Measurements from ENCODE around the gene SNAPC1.
A peak's percentile ranks its signal among the peaks of the same experiment; 100 is the strongest.

The SNAPC1 gene

DNA sequence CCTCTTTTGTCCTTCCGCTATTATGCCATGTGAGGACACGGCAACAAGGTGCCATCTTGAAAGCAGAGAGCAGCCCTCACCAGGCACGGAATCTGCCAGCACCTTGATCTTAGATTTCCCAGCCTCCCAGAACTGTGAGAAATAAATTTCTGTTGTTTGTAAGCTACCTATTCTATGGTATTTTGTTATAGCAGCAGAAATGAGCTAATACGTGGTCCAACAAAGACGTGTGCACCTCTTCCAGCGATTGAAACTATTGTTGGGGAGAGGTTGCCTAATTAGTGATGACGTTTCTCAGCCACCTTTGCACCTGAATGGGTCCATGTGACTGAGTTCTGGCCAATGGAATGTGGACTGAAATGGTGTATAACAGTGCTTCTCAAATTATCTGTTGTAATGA lies 2.3 kb upstream of the SNAPC1 start:
- whole genome bisulfite sequencing = 96% methylated on average over 7 of the region's 7 CpGs
- no peaks in the 10 kb centered on the region for H3K79me1 ChIP-seq (replicated peaks; ENCODE audit: low read length, poor library complexity, severe bottlenecking)
- H3K4ac ChIP-seq (ENCODE audit: low read depth in 1 of 2, low read length in 2 of 2) = no peak overlapping the region
- no peaks in the 10 kb centered on the region for H3K36me3 ChIP-seq (ENCODE audit: control insufficient read depth in 1 of 2, insufficient read depth in 2 of 2, low read depth in 1 of 2, low read length in 2 of 2)
- no peak overlapping the region for H3K4me2 ChIP-seq (ENCODE audit: low read length, poor library complexity, severe bottlenecking)
- no peaks in the 10 kb centered on the region for H3K9me3 ChIP-seq (ENCODE audit: control insufficient read depth, low read length)
- H4K91ac ChIP-seq (ENCODE audit: low read length) = no peak overlapping the region
- H3K18ac ChIP-seq (ENCODE audit: low read depth in 1 of 2, low read length in 2 of 2) = no peak overlapping the region
- H3K14ac ChIP-seq (ENCODE audit: low read length in 2 of 2) = no peak overlapping the region
- no peaks in the 10 kb centered on the region for H3K27me3 ChIP-seq (ENCODE audit: control insufficient read depth in 1 of 2, insufficient read depth in 1 of 2, low read length in 2 of 2)
- H2BK5ac ChIP-seq (ENCODE audit: low read depth, low read length, poor library complexity, severe bottlenecking) = no peak overlapping the region
- no peak overlapping the region for H4K8ac ChIP-seq (ENCODE audit: low read length)
- no peak overlapping the region for H3K27ac ChIP-seq (ENCODE audit: low read length, poor library complexity, severe bottlenecking)
- H2AK5ac ChIP-seq (ENCODE audit: low read length, severe bottlenecking) = no peak overlapping the region
- H2BK15ac ChIP-seq (ENCODE audit: low read depth, poor library complexity, severe bottlenecking) = no peak overlapping the region
- no peak overlapping the region for H2AFZ ChIP-seq (ENCODE audit: low read depth, low read length)
- H2BK12ac ChIP-seq (ENCODE audit: low read length in 2 of 2) = no peak overlapping the region
- H3K9ac ChIP-seq (ENCODE audit: low read length) = no peak overlapping the region
- H3K4me3 ChIP-seq (ENCODE audit: insufficient read depth in 1 of 2, low read depth in 1 of 2, low read length in 2 of 2) = no peak overlapping the region
- H3K23ac ChIP-seq (ENCODE audit: low read length in 2 of 2) = no peak overlapping the region
- no peak for DNase-seq
- no peak overlapping the region for H2BK120ac ChIP-seq (ENCODE audit: low read depth, low read length)
- H3K4me1 ChIP-seq (ENCODE audit: control insufficient read depth, insufficient read depth, low read depth, low read length) = peaks cover 3% of the 10 kb centered on the region

DNA sequence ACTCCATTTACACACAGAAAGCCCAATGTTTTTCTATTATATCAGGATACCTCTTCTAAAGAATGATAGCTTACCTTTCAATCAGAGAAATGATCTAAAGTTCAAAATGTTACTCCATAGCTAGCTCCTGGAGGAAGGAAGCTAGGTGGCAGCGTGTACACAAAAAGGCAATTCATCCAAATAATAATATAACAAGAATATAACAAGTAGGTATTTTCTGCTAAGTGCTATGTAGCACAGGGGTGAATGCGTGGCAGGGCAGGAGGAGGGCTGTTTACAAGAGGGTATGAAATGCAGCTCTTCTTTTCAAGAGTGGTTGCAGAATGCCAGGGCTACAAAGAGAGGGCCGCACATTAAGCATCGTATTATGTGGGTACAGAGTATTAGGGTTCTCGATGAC lies 663 bp upstream of the SNAPC1 start:
- H3K14ac ChIP-seq (ENCODE audit: low read length in 2 of 2) = no peak overlapping the region
- no peak for DNase-seq
- H3K4ac ChIP-seq (ENCODE audit: low read depth in 1 of 2, low read length in 2 of 2) = peak overlapping the region; percentile 65 to 81
- no peak overlapping the region for H2BK120ac ChIP-seq (ENCODE audit: low read depth, low read length)
- no peak overlapping the region for H2BK15ac ChIP-seq (ENCODE audit: low read depth, poor library complexity, severe bottlenecking)
- H2AK5ac ChIP-seq (ENCODE audit: low read length, severe bottlenecking) = peak overlapping the region; percentile 77
- peak overlapping the region in 1 of 2 experiments; percentile 96 for H3K4me3 ChIP-seq (ENCODE audit: insufficient read depth in 1 of 2, low read depth in 1 of 2, low read length in 2 of 2)
- H3K4me2 ChIP-seq (ENCODE audit: low read length, poor library complexity, severe bottlenecking) = peak overlapping the region; percentile 52
- no peaks in the 10 kb centered on the region for H3K79me1 ChIP-seq (replicated peaks; ENCODE audit: low read length, poor library complexity, severe bottlenecking)
- peaks cover 0 to 13% of the 10 kb centered on the region in 2 experiments for H3K36me3 ChIP-seq (ENCODE audit: control insufficient read depth in 1 of 2, insufficient read depth in 2 of 2, low read depth in 1 of 2, low read length in 2 of 2)
- H2BK5ac ChIP-seq (ENCODE audit: low read depth, low read length, poor library complexity, severe bottlenecking) = no peak overlapping the region
- H3K9me3 ChIP-seq (ENCODE audit: control insufficient read depth, low read length) = no peaks in the 10 kb centered on the region
- H3K23ac ChIP-seq (ENCODE audit: low read length in 2 of 2) = no peak overlapping the region
- peak overlapping the region; percentile 93 for H3K27ac ChIP-seq (ENCODE audit: low read length, poor library complexity, severe bottlenecking)
- 86% methylated on average over 4 of the region's 5 CpGs for WGBS
- H2BK12ac ChIP-seq (ENCODE audit: low read length in 2 of 2) = peak overlapping the region in 1 of 2 experiments; percentile 40
- peak overlapping the region; percentile 97 for H3K9ac ChIP-seq (ENCODE audit: low read length)
- no peak overlapping the region for H4K91ac ChIP-seq (ENCODE audit: low read length)
- H3K27me3 ChIP-seq (ENCODE audit: control insufficient read depth in 1 of 2, insufficient read depth in 1 of 2, low read length in 2 of 2) = no peaks in the 10 kb centered on the region
- H3K4me1 ChIP-seq (ENCODE audit: control insufficient read depth, insufficient read depth, low read depth, low read length) = peaks cover 4% of the 10 kb centered on the region
- H4K8ac ChIP-seq (ENCODE audit: low read length) = peak overlapping the region; percentile 97
- H3K18ac ChIP-seq (ENCODE audit: low read depth in 1 of 2, low read length in 2 of 2) = peak overlapping the region; percentile 77 to 83
- H2AFZ ChIP-seq (ENCODE audit: low read depth, low read length) = peak overlapping the region; percentile 46

DNA sequence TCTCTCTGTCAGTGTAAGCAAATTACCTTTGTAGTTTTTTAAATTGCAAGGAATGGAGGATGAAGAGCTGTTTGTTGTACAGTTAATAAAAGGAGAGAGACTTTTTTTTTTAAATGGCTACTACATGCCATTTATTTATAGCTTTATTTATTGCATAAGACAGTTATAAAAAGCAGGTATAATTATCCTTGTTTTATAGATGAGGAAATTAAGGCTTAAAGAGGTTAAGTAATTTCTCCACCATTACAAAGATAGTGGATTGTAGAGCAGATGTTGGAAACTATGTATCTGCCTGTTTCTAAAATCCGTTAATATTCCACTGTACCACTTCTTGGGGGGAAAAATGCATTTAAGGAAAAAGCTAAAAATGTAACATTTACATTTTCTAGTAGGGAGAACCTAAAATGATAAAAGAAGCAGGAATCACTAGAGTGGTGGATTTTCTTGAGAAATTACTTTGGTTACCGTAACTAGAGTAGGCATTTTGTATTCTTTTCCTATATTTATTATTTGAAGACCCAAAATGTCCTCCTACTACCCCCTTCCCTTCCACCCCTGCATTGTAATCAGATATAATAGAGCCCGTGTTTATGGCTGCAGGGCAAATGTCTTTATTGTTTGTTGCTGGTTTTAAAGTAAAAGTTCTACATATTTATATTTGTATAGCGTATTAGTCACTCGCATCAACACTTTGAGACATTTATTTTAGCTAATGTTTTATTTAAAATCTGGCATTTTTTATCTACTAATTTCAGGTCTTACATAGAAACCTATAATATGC lies 2.3 kb downstream of the SNAPC1 start:
- Histone ChIP-seq H4K91ac (ENCODE audit: low read length) (no peak overlapping the region), H3K36me3 (ENCODE audit: control insufficient read depth in 1 of 2, insufficient read depth in 2 of 2, low read depth in 1 of 2, low read length in 2 of 2) (peaks cover 12 to 36% of the 10 kb centered on the region in 2 experiments), H3K18ac (ENCODE audit: low read depth in 1 of 2, low read length in 2 of 2) (no peak overlapping the region), H2BK15ac (ENCODE audit: low read depth, poor library complexity, severe bottlenecking) (no peak overlapping the region), H3K79me1 (replicated peaks; ENCODE audit: low read length, poor library complexity, severe bottlenecking) (peaks cover 2% of the 10 kb centered on the region), H3K4me2 (ENCODE audit: low read length, poor library complexity, severe bottlenecking) (peak overlapping the region; percentile 25), H2AFZ (ENCODE audit: low read depth, low read length) (no peak overlapping the region), H2BK12ac (ENCODE audit: low read length in 2 of 2) (no peak overlapping the region), H3K27ac (ENCODE audit: low read length, poor library complexity, severe bottlenecking) (no peak overlapping the region), H2AK5ac (ENCODE audit: low read length, severe bottlenecking) (no peak overlapping the region), H3K4me1 (ENCODE audit: control insufficient read depth, insufficient read depth, low read depth, low read length) (peaks cover 4% of the 10 kb centered on the region), H3K4ac (ENCODE audit: low read depth in 1 of 2, low read length in 2 of 2) (no peak overlapping the region), H3K27me3 (ENCODE audit: control insufficient read depth in 1 of 2, insufficient read depth in 1 of 2, low read length in 2 of 2) (no peaks in the 10 kb centered on the region), H3K9me3 (ENCODE audit: control insufficient read depth, low read length) (no peaks in the 10 kb centered on the region), H3K9ac (ENCODE audit: low read length) (peak overlapping the region; percentile 97), H2BK120ac (ENCODE audit: low read depth, low read length) (no peak overlapping the region), H3K14ac (ENCODE audit: low read length in 2 of 2) (no peak overlapping the region), H2BK5ac (ENCODE audit: low read depth, low read length, poor library complexity, severe bottlenecking) (no peak overlapping the region), H3K4me3 (ENCODE audit: insufficient read depth in 1 of 2, low read depth in 1 of 2, low read length in 2 of 2) (peak overlapping the region in 1 of 2 experiments; percentile 96), H3K23ac (ENCODE audit: low read length in 2 of 2) (no peak overlapping the region), H4K8ac (ENCODE audit: low read length) (no peak overlapping the region)
- DNase-seq = no peak
- WGBS = no CpG with 5 or more reads among the region's 5 CpGs

DNA sequence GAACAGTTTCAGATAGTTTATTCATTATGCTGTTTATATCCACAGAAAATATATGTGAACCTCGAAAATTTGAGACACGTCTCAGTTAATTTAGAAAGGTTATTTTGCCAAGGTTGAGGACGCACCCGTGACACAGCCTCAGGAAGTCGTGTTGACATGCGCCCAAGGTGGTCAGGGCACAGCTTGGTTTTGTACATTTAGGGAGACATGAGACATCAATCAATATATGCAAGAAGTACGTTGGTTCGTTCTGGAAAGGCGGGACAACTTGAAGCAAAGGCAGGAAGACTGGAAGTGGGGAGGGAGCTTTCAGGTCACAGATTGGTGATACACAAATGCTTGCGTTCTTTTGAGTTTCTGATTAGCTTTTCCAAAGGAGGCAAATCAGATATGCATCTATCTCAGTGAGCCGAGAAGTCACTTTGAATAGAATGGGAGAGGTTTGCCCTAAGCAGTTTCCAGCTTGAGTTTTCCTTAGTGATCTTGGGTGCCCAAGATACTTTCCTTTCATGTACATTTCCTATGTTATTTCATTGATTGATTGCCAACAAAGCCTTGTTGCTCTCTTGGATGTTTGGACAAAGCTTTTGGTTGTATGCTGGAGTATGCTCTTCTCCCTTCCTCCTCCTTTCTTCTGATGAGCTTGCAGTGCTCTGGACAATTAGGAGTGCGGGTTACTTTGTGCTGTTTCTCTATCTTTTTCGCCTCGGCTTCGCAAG lies 3.2 kb downstream of the SNAPC1 start:
- Histone ChIP-seq H3K4me1 (ENCODE audit: control insufficient read depth, insufficient read depth, low read depth, low read length) (peaks cover 4% of the 10 kb centered on the region), H2BK15ac (ENCODE audit: low read depth, poor library complexity, severe bottlenecking) (no peak overlapping the region), H4K91ac (ENCODE audit: low read length) (no peak overlapping the region), H3K9ac (ENCODE audit: low read length) (peak overlapping the region; percentile 17), H3K27ac (ENCODE audit: low read length, poor library complexity, severe bottlenecking) (no peak overlapping the region), H2BK12ac (ENCODE audit: low read length in 2 of 2) (peak overlapping the region in 1 of 2 experiments; percentile 19), H3K18ac (ENCODE audit: low read depth in 1 of 2, low read length in 2 of 2) (peak overlapping the region in 1 of 2 experiments; percentile 19), H3K27me3 (ENCODE audit: control insufficient read depth in 1 of 2, insufficient read depth in 1 of 2, low read length in 2 of 2) (no peaks in the 10 kb centered on the region), H2AK5ac (ENCODE audit: low read length, severe bottlenecking) (no peak overlapping the region), H3K4me3 (ENCODE audit: insufficient read depth in 1 of 2, low read depth in 1 of 2, low read length in 2 of 2) (peak overlapping the region in 1 of 2 experiments; percentile 96), H2BK5ac (ENCODE audit: low read depth, low read length, poor library complexity, severe bottlenecking) (no peak overlapping the region), H2AFZ (ENCODE audit: low read depth, low read length) (no peak overlapping the region), H3K36me3 (ENCODE audit: control insufficient read depth in 1 of 2, insufficient read depth in 2 of 2, low read depth in 1 of 2, low read length in 2 of 2) (peaks cover 16 to 45% of the 10 kb centered on the region in 2 experiments), H3K14ac (ENCODE audit: low read length in 2 of 2) (no peak overlapping the region), H3K9me3 (ENCODE audit: control insufficient read depth, low read length) (no peaks in the 10 kb centered on the region), H3K23ac (ENCODE audit: low read length in 2 of 2) (no peak overlapping the region), H3K4ac (ENCODE audit: low read depth in 1 of 2, low read length in 2 of 2) (no peak overlapping the region), H3K79me1 (replicated peaks; ENCODE audit: low read length, poor library complexity, severe bottlenecking) (peaks cover 2% of the 10 kb centered on the region), H3K4me2 (ENCODE audit: low read length, poor library complexity, severe bottlenecking) (peak overlapping the region; percentile 68), H2BK120ac (ENCODE audit: low read depth, low read length) (no peak overlapping the region), H4K8ac (ENCODE audit: low read length) (peak overlapping the region; percentile 63)
- no peak for DNase-seq
- 76% methylated on average over 14 of the region's 15 CpGs for WGBS
